NCI-H510A treated with DMSO at 0.1 percent for 48 hours (cell line): ENCODE results near the gene FGB.

ENCODE experiments used
- DNase-seq: peaks from one replicate; lab custom pipeline; 2025; lab: John Stamatoyannopoulos, UW

Gene FGB

DNA sequence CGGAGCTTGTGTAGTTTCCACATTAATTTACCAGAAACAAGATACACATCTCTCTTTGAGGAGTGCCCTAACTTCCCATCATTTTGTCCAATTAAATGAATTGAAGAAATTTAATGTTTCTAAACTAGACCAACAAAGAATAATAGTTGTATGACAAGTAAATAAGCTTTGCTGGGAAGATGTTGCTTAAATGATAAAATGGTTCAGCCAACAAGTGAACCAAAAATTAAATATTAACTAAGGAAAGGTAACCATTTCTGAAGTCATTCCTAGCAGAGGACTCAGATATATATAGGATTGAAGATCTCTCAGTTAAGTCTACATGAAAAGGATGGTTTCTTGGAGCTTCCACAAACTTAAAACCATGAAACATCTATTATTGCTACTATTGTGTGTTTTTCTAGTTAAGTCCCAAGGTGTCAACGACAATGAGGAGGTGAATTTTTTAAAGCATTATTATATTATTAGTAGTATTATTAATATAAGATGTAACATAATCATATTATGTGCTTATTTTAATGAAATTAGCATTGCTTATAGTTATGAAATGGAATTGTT, at the start of gene FGB:
Gene FGB, plus strand, starts transcription at position 315 of the 558 bp plus-strand sequence. Its CDS starts 8 bp downstream, at position 323.
- no peak for DNase-seq

DNA sequence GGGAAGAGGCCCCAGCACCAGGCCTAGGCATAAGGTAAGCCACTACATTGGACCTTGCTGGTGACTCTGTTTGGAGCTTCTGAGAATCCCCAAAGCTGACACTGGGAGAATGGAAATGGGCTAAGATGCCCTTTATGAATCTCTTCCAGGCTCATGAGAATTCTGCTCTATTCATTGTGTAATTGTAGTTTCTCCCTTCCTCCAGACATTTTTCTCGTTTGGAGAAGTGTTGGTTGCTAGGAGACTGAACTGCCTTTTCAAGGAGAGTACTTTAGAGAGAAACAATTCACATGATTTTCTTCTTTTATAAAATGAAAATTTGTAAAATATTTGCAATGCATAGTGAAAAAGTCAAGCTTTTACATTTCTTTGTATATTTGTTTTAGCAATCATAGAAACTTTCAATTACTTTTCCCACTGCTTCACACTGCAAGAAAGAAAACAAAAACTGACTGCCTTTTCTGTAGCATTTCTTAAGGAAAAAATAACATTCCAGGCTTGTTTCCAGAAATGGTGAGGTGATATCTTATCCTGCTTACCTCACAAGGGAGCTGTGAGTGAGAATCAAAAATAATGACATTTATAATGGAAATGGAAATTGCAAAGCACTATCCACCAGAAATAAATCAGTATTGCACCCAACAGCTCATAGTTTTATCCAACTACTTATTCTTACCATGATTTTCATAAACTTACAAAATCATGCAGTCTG, 46.3 kb upstream of the FGB start:
- no peak for DNase-seq

DNA sequence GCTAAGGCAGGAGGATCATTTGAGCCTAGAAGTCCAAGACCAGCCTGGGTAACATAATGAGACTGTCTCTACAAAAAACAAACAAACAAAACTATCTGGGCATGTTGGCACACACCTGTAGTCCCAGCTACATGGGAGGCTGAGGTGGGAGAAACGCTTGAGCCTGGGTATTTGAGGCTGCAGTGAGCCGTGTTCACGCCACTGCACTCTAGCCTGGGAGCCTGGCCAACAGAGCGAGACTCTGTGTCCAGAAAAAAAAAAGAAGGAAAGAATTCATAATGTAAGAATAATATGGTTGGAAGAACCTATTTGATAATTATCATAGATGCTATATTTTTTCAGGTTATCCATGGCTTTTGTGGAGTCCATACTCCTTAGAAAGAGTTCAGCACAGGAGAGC, 45.2 kb upstream of the FGB start:
- no peak for DNase-seq

DNA sequence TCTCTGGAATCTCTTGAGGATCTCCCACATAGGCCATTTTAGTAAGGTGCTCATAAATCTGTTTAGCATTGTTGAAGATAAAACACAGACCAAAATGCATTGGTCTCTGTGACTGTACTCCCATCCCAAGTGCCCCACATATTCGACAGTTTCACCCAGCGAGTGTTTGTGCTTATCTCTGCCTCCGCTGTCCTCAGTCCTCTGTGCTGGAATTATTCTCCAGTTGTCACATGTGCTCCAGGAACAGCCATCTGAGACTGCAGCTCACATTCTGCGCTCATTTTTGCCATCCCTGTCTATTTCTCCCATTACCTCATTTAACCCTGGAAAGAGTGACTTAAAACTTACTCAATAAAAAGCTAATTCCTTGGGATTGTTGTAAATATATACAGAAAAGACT, 43.6 kb upstream of the FGB start:
- no peak for DNase-seq

DNA sequence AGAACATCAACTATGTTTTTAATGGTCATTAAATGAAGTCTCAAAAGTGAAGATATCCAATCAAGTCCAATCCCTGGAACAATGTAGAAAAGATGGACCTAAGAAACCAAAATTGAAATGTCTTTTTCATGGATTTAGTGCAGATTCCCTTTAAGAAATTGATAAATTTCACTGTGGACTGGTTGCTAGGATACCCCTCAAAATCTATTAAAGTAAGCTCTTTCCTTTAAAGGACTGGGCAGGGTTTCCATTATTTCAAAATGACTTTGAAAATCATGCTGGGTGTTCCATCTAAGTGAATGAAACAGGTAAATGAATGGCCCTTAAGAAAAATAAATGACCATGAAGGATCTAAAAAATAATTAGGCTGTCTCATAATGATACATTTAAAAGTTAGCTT, 41.2 kb upstream of the FGB start:
- no peak for DNase-seq

DNA sequence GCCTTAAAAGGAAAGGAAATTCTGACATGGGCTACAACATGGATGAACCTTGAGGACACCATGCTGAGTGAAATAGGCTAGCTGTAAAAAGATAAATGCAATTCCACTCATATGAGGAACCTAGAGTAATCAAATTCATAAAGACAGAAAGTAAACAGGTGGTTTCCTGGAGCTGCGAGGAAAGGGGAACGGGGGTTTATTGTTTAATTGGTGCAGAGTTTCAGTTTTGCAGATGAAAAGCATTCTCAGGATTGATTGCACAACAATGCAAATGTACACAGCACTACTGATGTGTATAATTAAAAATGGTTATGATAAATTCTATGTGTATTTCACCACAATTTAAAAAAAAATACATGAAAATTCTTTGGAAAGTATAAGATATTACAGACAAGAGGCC, 36.7 kb upstream of the FGB start:
- DNase-seq = no peak

DNA sequence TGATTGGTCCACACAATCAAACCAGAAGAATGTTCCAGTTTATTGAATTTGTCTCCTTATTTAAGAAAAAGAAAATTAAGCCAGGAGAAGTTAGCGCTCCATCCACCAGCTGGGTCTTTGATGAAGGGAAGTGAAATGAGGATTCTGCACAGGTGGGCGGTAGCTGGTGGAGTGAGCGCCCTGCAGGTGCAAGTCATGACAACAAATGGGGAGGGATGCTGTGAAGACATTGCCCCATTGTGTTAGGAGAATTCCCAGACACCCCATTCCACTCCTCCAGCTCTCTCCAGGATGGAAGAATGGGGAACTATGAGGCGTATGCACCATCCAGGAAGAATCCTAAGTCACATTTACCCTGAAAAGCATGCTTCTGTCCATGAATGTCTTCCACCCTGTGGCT, 35.5 kb upstream of the FGB start:
- no peak for DNase-seq

DNA sequence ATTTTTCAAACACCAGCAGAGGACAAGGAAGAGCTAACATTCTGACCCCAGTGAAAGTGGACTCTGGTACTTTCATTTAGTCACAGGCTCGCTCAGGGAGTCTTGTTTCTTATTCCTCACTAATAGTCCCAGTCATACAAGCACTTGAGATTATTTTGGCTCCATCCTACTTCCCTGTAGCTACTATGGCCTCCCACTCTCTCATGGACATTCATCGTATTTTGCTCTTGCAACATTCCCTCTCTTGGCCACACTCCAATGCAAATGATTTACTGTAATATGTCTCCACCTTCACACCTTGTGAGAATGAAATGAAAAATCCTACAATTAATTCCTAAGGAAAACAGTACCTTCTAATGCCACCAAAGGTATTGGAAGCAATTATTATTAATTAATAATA, 33.9 kb upstream of the FGB start:
- no peak for DNase-seq

DNA sequence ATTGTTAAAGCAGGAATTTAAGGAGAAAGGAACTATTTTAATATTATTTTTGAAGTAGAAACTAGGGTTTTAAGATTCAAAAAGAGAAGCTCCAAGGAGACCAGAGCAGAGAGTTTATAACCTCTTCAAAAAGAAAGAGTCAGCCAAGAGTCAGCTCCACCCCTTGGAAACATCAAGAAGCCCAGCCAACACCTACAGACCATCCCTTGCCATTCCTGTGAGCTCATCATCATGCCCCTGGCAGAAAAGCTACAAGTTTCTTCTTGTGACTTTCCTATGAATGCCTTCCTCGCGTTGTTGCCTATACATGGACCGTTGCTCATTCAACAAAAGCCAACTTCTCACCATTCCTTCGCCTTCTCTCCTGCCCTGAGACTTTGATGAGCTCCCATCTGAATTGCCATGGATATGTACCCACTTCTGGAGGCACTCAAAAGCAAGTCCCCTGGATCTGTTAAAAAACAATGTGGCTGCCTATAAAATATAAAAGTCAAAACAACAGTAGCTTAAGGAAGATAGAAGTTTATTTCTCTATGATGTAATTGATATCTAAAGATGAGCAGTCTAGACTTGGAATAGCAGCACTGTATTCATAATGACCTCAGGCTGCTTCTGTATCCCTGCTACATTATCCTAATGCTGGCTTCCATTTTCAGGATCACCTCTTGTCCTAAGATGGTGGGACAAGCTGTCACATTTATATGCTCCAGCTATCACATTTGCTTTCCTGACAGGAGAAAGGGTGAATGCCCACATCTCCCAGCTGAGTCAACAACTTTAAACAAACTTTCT, 32.9 kb upstream of the FGB start:
- no peak for DNase-seq

DNA sequence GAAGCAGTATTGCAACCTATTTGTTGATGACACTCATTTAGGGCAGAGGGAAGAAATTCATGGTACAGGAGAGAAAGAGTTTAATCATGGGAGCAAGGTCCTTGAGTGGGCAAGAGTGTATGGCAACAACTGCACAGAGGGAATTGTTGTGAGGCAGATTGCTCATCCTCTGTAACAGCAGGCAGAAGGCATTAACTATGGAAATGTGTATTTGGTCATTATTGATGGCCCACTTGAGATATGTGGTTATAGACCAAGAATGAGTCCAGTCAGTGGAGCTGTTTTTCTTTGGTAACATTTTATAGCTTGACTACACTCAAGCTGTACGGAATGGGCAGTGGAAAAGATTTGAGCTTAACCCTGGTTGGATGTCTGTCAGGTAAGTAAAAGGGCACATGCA, 28.5 kb upstream of the FGB start:
- DNase-seq = no peak

DNA sequence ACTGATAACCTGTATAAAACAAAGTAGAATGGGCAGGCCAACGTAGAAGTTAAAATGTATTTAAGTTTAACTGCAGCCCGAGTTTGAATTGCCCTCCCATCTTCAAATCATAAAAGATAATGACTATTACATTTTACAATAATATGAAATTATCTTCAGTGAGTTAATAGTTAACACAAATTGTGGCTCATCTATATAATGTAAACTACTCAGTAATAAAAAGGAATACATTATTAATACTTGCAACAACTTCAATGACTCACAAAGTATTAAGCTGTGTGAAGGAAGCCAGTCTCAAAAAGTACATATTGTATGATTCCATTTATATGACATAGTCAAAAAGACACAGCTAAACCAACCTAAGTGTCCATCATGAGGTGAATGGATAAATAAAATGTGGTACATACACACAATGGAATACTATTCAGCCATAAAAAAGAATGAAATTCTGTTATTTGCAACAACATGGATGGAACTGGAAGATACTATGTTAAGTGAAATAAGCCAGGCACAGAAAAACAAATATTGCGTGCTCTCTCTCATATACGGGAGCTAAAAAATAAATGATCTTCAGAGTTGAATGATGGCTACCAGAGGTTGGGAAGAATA, 20.4 kb upstream of the FGB start:
- no peak for DNase-seq

DNA sequence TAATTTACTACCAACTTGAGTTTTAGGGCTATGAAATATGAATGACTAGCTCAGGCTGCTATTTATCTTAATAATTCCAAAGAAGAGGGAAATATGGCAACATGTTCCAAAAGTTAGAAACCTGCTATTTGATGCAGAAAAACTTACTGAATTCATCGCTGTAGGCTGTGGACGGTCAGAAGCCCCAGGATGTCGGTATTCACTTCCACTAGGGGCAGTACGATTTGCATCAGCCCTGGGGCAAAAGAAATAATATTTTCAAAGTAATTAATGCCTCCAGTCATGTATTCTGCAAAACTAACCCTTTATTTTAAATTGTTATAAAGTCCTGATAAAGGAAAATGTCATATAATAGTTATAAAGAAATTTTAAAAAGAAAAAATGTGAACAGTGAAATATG, 17.1 kb upstream of the FGB start:
- DNase-seq = no peak

DNA sequence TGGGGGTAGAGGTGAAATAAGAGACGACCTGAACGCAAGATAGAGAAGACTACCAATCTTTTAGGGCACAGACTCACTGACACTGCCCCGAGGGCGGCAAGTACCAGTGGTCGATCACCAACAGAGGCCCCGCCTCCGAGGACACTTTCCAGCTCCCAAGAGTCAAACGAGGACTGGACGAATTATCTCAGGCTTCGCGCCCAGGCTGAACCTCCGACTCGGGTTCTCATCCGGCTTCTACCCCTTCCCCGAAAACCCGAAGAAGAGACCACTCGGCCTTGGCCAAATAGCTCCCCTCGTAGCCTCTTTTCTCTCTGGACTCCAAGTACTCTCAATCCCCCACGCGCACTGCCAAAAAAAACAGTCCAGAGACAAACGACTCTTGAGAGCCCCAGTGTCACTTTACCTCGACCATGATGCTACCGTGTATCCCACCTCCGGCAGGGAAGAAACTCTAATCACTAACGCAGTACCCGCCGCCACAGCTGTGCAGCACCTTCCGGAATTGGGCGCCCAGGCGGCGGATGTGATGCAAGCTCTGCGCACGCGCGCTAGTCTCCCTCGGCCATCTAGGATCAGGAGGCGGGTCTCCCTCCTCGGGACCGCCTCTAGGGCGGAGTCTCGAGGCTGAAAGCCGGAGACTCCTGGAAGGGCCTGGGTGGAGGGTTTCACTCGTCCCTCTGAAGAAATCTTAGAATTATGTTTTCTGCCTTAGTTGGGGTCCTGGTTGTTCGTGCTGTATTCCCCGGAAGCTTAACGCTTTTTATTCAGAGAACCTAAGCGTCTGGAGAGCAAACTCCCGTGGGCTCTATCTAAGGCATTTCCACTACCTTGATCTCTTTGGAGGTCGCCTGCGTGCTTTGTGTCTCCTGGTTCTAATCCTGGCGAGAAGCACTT, 12.7 kb upstream of the FGB start, which contains the start of gene PLRG1:
Gene PLRG1, minus strand, starts transcription at position 507 of the 897 bp plus-strand sequence. Its CDS starts 92 bp downstream, at position 415.
- DNase-seq = peak; percentile 68

DNA sequence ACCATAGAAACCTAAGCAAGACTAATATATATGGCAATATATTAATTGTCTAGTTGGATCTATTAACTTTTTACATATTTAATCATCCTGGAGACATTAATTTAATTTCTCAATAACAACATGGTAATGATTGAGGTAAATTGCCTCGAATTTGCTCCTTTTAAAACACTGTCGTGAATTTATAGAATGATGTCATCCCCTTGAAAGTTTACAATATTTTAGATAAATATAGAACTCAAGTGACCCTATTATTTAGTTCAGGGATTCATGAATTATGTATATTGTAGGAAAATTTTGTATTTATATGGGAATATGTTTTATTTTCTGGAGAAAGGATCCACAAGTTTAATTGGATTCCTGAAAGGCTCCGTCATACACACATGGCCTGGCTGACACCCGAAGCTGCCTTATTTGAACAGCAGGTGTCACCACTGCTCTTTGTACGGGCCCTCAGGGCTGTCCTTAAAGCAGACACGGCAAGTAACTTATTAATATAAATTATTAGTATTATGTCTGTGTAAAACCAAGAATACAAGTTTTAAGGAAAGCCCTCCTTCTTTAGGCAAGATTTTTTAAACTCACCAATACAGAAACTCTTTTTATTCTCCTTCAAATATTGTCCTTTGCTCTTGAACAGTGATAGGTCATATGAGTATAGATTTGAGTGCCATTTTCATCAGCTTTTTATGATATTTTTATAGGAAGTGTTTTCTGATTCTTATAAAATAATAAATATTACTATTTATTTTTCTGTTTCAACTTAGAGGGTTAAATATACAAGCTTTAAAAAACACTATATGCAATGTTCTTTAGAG, 10.7 kb upstream of the FGB start:
- peak; percentile 60 for DNase-seq

DNA sequence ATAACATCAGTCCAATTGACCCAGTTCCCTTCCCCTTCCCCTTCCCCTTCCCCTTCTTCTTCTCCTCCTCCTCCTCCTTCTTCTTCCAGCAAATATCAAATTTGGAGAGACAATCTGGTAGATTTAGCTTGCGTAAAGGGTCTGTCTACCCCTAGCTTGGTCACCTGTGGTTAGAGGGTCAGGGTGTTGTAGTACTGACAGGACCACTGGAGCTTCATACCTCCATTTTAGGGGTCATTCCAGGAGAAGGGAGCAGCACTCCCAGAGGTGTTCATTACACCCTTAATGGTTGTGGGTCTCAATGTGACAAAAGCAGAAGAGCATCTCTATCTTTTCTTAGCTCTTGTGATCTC, 3.7 kb upstream of the FGB start:
- no peak for DNase-seq

DNA sequence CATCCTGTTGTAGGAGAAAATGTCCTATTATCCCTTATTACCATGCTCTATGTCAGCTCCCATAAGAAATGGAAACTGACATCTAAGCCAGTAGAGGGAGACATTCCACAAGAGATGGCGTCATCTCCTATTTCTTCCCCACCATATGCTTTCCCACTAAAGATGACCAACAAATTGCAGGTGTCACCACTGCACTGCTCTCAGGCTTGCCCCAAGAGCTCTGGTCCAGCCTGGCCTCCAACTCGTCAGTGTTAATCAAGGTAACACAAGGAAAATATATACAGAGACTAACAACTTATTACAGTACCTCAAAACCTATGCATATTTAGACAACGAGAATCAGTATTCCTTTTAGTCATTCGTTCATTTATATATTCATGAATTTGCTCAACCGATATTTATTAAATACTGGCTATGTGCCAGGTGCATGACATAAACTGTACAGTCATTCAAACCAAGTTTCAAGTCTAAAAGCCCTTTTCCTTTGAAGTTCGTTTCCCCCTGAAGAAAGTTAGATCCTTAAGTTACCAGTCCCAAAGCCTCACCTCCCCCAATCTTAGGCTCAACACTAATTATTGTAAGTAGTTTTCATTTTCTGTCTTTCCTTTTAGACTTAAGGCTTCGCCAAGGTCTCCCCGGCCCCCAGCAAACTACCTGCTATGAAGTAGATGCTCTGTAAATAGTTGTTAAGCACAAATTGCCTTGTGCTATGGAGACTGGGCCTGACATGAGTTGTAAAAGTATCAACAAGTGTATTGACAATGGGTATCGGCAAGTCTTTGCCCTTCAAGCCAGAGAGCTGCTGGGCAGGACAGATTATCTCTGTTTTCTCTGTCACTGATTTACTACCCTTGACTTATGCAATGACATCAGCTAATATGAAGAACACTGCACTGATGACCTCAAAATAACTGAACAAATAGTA, 3.1 kb upstream of the FGB start:
- peak; percentile 8 for DNase-seq

DNA sequence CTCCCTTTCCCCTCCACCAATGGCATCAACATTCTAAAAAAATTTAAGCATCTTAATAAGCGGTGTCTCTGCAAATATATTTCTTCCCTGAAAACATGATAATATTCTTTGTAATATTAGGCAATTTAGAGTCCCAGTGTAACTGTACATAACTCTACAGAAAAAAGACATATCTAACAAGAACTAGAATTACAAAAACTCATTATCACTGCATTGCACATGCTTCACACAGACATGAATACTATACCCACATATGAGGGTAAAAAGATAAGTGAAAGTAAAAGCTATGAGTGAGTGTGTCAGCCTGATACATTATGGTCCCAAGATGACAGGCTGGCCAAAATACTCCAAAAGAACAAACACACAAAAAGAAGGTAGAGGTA, 2.4 kb upstream of the FGB start:
- no peak for DNase-seq

DNA sequence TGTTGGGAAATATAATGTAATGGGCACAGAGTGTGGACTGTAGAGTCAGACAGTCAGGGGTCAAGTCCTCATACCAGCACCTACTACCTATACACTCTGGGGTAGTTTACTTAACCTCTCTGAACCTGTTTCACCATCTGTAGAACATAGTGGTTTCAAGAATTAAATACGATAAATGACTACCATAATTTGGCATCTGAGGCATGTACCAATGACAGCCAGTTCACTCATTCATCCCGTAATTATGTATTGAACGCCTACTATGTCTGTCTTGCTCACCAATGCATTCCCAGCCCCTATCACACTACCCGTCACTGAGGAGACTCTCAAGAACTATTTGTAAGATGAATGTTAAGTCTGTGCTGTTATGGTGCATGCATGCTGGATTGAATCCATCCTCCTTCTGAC, 2.0 kb upstream of the FGB start:
- DNase-seq = no peak

DNA sequence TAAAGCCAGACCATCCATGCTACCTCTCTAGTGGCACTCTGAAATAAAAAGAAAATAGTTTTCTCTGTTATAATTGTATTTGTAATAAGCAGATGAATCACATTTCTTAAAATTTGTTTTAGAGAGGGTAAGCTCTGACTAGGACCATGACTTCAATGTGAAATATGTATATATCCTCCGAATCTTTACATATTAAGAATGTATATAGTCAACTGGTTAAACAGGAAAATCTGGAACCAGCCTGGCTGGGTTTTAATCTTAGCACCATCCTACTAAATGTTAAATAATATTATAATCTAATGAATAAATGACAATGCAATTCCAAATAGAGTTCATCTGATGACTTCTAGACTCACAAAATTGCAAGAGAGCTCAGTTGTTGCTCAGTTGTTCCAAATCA, 1.5 kb downstream of the FGB start:
- DNase-seq = no peak

DNA sequence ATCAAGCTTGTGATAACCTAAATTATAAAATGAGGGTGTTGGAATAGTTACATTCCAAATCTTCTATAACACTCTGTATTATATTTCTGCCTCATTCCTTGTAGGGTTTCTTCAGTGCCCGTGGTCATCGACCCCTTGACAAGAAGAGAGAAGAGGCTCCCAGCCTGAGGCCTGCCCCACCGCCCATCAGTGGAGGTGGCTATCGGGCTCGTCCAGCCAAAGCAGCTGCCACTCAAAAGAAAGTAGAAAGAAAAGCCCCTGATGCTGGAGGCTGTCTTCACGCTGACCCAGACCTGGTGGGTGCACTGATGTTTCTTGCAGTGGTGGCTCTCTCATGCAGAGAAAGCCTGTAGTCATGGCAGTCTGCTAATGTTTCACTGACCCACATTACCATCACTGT, 2.9 kb downstream of the FGB start:
- no peak for DNase-seq
